K562 (cell line): ENCODE measurements around the gene GALNT12. TPM values are rescaled to one million over a fixed set of nuclear protein-coding genes. Genes with fewer than 3 reads are reported as not detected.

Source experiments
- BMI1 ChIP-seq: fragments of 150-350 bp; IDR thresholded peaks from 2 replicates; pipeline ENCODE4 v1.6.1; 2014; ENCODE audit warnings: low read length
- CBX3 ChIP-seq, 2 experiments: IDR thresholded peaks; 1 replicate in 1 of 2; 2 replicates in 1 of 2; pipeline ENCODE4 v1.6.1; 2012; ENCODE audit warnings: inconsistent platforms in 2 of 2, low read length in 2 of 2, borderline replicate concordance in 1 of 2, control low read depth in 1 of 2
- HDAC2 ChIP-seq: fragments of 450-650 bp; IDR thresholded peaks from 2 replicates; pipeline ENCODE4 v1.6.1; 2016; ENCODE audit warnings: mild to moderate bottlenecking
- IRF2 ChIP-seq: sonication (generic); formaldehyde crosslinking; IDR thresholded peaks from 2 replicates; pipeline ENCODE4 v1.8.1; 2022; ENCODE audit warnings: mild to moderate bottlenecking, missing genetic modification reagents
- KAT7 ChIP-seq: sonication (generic); formaldehyde crosslinking; IDR thresholded peaks from 2 replicates; pipeline ENCODE4 v1.8.0; 2022; ENCODE audit warnings: missing genetic modification reagents, mild to moderate bottlenecking, borderline replicate concordance
- NFIC ChIP-seq: fragments of 450-650 bp; IDR thresholded peaks from 2 replicates; pipeline ENCODE4 v1.6.1; 2017; ENCODE audit warnings: mild to moderate bottlenecking, inconsistent platforms
- RBM15 ChIP-seq: fragments of 200-400 bp; formaldehyde crosslinking; IDR thresholded peaks from 2 replicates; pipeline ENCODE4 v1.6.1; 2018; ENCODE audit warnings: mild to moderate bottlenecking, low read length, moderate library complexity; ENCODE audit not compliant: insufficient read depth
- SAFB ChIP-seq: fragments of 200-400 bp; formaldehyde crosslinking; IDR thresholded peaks from 2 replicates; pipeline ENCODE4 v1.6.1; 2017; ENCODE audit warnings: low read depth, low read length, borderline replicate concordance
- SAP30 ChIP-seq: fragments of 200-600 bp; sonication (generic); IDR thresholded peaks from 2 replicates; pipeline ENCODE4 v1.6.1; 2012; ENCODE audit warnings: borderline replicate concordance, low read depth, mild to moderate bottlenecking, moderate library complexity, low read length, control low read depth, inconsistent platforms; ENCODE audit not compliant: insufficient read depth, poor library complexity, severe bottlenecking
- SETDB1 ChIP-seq: IDR thresholded peaks from one replicate; pipeline ENCODE4 v1.6.1; 2012; ENCODE audit warnings: low read length, control low read depth, inconsistent platforms
- TEAD2 ChIP-seq: fragments of 450-650 bp; IDR thresholded peaks from 2 replicates; pipeline ENCODE4 v1.6.1; 2016; ENCODE audit warnings: missing genetic modification characterization, control low read depth, missing compliant biosample characterization
- TEAD4 ChIP-seq, 2 experiments: sonication (generic) in 1 of 2; formaldehyde crosslinking in 1 of 2; IDR thresholded peaks; 2 replicates each; pipeline versions ENCODE4 v1.6.1 to v1.8.0; 2012 to 2022; ENCODE audit warnings: borderline replicate concordance in 1 of 2, inconsistent platforms in 1 of 2, low read length in 1 of 2, mild to moderate bottlenecking in 1 of 2, missing genetic modification reagents in 1 of 2
- ZBTB9 ChIP-seq: fragments of 450-650 bp; formaldehyde crosslinking; IDR thresholded peaks from 2 replicates; pipeline ENCODE4 v1.4.0; 2020; ENCODE audit warnings: mild to moderate bottlenecking, moderate library complexity
- ZNF146 ChIP-seq: IDR thresholded peaks from one replicate; pipeline ENCODE4 v1.6.1; 2018; ENCODE audit warnings: missing compliant biosample characterization; ENCODE audit not compliant: unreplicated experiment
- ZNF174 ChIP-seq: fragments of 250-450 bp; sonication (Bioruptor Pico); IDR thresholded peaks from 2 replicates; pipeline ENCODE4 v1.4.0; 2020; ENCODE audit warnings: mild to moderate bottlenecking
- ZNF263 ChIP-seq: sonication (generic); formaldehyde crosslinking; IDR thresholded peaks from 2 replicates; pipeline ENCODE4 v1.8.0; 2022; ENCODE audit warnings: mild to moderate bottlenecking, missing genetic modification reagents, borderline replicate concordance
- ZNF311 ChIP-seq: fragments of 250-450 bp; sonication (Bioruptor Pico); IDR thresholded peaks from 2 replicates; pipeline ENCODE4 v1.4.0; 2020; ENCODE audit warnings: mild to moderate bottlenecking, moderate library complexity
- ZNF324 ChIP-seq: fragments of 250-450 bp; sonication (Bioruptor Pico); IDR thresholded peaks from 2 replicates; pipeline ENCODE4 v1.4.0; 2020; ENCODE audit warnings: mild to moderate bottlenecking
- ZNF384 ChIP-seq: IDR thresholded peaks from 2 replicates; pipeline ENCODE4 v1.6.1; 2012; ENCODE audit warnings: low read depth, low read length, improper control_type of control experiment
- polyA plus RNA-seq, 8 experiments: library from polyadenylated mRNA; depleted of rRNA in 4 of 8; stranded (reverse) in 5 of 8; unstranded in 3 of 8; fragments of >200 nt; fragmentation: Nextera tagmentation in 2 of 8; fragmentation: Illumina TruSeq in 1 of 8; extraction: Ambion mirVana in 2 of 8; extraction: Trizol in 1 of 8; gene quantifications; 2 replicates each; pipeline versions ENCODE4 v1.2.1 to v1.2.3, GENCODE V29; 2011 to 2014; ENCODE audit warnings: inconsistent platforms in 1 of 8, missing spikeins in 1 of 8
- total RNA-seq, 7 experiments: library from RNA; depleted of rRNA in 6 of 7; stranded (reverse); fragments of >200 nt in 6 of 7; fragmentation: Illumina TruSeq in 2 of 7; extraction: Trizol in 2 of 7; gene quantifications; 2 replicates each; pipeline versions ENCODE4 v1.2.1 to v1.2.3, GENCODE V29; 2011 to 2021; ENCODE audit warnings: low replicate concordance in 1 of 7
- TF ChIP-seq, protein P1 (sequence below): fragments of 250-450 bp; sonication (Bioruptor Pico); IDR thresholded peaks from 2 replicates; pipeline ENCODE4 v1.5.0; 2020; ENCODE audit warnings: mild to moderate bottlenecking
- TF ChIP-seq, protein P2 (sequence below), 2 experiments: fragments of 450-650 bp; IDR thresholded peaks; 2 replicates each; pipeline ENCODE4 v1.6.1; 2016
- TF ChIP-seq, protein P3 (sequence below): fragments of 450-650 bp; IDR thresholded peaks from 2 replicates; pipeline ENCODE4 v1.6.1; 2014; ENCODE audit warnings: low read depth, mild to moderate bottlenecking, moderate library complexity, borderline replicate concordance

Gene GALNT12
- total and polyA plus RNA-seq, 9 of the 15 experiments (the other 6 are each of a cell fraction or from before 2014, with no cell fraction given) = 29.7 to 82.9 (median 44.2) TPM

- no peak for TF ChIP-seq ZNF263 (CRISPR knock-in tag)
- 0 out of 2 replicates have a peak, but pooled peaks have one; percentile 28 for TF ChIP-seq TEAD2
- peak; percentile 67 for TF ChIP-seq NFIC
- TF ChIP-seq, protein P1, sequence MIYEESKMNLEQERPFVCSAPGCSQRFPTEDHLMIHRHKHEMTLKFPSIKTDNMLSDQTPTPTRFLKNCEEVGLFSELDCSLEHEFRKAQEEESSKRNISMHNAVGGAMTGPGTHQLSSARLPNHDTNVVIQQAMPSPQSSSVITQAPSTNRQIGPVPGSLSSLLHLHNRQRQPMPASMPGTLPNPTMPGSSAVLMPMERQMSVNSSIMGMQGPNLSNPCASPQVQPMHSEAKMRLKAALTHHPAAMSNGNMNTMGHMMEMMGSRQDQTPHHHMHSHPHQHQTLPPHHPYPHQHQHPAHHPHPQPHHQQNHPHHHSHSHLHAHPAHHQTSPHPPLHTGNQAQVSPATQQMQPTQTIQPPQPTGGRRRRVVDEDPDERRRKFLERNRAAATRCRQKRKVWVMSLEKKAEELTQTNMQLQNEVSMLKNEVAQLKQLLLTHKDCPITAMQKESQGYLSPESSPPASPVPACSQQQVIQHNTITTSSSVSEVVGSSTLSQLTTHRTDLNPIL = no peak
- TF ChIP-seq ZBTB9 (CRISPR knock-in tag) = no peak
- TF ChIP-seq KAT7 (CRISPR knock-in tag) = no peak
- TF ChIP-seq, protein P2, sequence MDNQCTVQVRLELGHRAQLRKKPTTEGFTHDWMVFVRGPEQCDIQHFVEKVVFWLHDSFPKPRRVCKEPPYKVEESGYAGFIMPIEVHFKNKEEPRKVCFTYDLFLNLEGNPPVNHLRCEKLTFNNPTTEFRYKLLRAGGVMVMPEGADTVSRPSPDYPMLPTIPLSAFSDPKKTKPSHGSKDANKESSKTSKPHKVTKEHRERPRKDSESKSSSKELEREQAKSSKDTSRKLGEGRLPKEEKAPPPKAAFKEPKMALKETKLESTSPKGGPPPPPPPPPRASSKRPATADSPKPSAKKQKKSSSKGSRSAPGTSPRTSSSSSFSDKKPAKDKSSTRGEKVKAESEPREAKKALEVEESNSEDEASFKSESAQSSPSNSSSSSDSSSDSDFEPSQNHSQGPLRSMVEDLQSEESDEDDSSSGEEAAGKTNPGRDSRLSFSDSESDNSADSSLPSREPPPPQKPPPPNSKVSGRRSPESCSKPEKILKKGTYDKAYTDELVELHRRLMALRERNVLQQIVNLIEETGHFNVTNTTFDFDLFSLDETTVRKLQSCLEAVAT (IDR thresholded peaks at IDR 0.05) = peak in 1 of 2 experiments; percentile 20; a peak in 1 of 4 replicates
- no peak for TF ChIP-seq SETDB1
- TF ChIP-seq CBX3 (IDR thresholded peaks at IDR 0.05; ENCODE audit: borderline replicate concordance in 1 of 2, low read length in 2 of 2) = peak in 1 of 2 experiments; percentile 46; a peak in 1 of 3 replicates
- no peak for TF ChIP-seq ZNF384
- TF ChIP-seq BMI1 = no peak
- TF ChIP-seq, protein P3, sequence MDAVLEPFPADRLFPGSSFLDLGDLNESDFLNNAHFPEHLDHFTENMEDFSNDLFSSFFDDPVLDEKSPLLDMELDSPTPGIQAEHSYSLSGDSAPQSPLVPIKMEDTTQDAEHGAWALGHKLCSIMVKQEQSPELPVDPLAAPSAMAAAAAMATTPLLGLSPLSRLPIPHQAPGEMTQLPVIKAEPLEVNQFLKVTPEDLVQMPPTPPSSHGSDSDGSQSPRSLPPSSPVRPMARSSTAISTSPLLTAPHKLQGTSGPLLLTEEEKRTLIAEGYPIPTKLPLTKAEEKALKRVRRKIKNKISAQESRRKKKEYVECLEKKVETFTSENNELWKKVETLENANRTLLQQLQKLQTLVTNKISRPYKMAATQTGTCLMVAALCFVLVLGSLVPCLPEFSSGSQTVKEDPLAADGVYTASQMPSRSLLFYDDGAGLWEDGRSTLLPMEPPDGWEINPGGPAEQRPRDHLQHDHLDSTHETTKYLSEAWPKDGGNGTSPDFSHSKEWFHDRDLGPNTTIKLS = peak; percentile 41; the same call in 1 of the 2 replicates
- TF ChIP-seq ZNF324 (CRISPR knock-in tag) = no peak
- TF ChIP-seq SAP30 = no peak
- no peak; the same call in 1 of the 2 replicates for TF ChIP-seq HDAC2
- no peak for TF ChIP-seq SAFB
- TF ChIP-seq TEAD4 (IDR thresholded peaks at IDR 0.05; ENCODE audit: low read length) = peak; percentile 76
- peak; percentile 74; the same call in 1 of the 2 replicates for TF ChIP-seq TEAD4 (CRISPR knock-in tag; IDR thresholded peaks at IDR 0.05; ENCODE audit: borderline replicate concordance)
- TF ChIP-seq IRF2 (CRISPR knock-in tag) = no peak
- no peak for TF ChIP-seq RBM15
- no peak for TF ChIP-seq ZNF174
- TF ChIP-seq ZNF311 (CRISPR knock-in tag) = peak; percentile 61
- TF ChIP-seq ZNF146 (CRISPR knock-in tag) = no peak
Measured at GRCh38 chr9:98833090-98833956, 25.9 kb downstream of the GALNT12 start (continued).
